Ectodermal cell (in vitro differentiated cells): ENCODE results near the gene NSF.
"Not testable (repeated sequence)": the region's sequence is repeated elsewhere in the genome, so short reads cannot be mapped to it uniquely, and the experiment has no call there.

Source experiments
- H3K27ac ChIP-seq: 2 replicates; pipeline ENCODE4 v1.7.0; 2013; ENCODE audit warnings: mild to moderate bottlenecking, low read depth, low read length; ENCODE audit not compliant: insufficient read depth, poor library complexity, severe bottlenecking
- H3K27me3 ChIP-seq: 2 replicates; pipeline ENCODE4 v1.7.0; 2013; ENCODE audit warnings: mild to moderate bottlenecking, low read length; ENCODE audit not compliant: insufficient read depth, control insufficient read depth, poor library complexity, severe bottlenecking
- H3K36me3 ChIP-seq: one replicate; pipeline ENCODE4 v1.7.0; 2013; ENCODE audit warnings: low read length; ENCODE audit not compliant: control insufficient read depth, insufficient read depth
- H3K4me1 ChIP-seq: one replicate; pipeline ENCODE4 v1.7.0; 2013; ENCODE audit warnings: low read length; ENCODE audit not compliant: control insufficient read depth, insufficient read depth
- H3K4me3 ChIP-seq: 2 replicates; pipeline ENCODE4 v1.7.0; 2013; ENCODE audit warnings: low read depth, low read length, control low read depth; ENCODE audit not compliant: insufficient read depth
- H3K9me3 ChIP-seq: 2 replicates; pipeline ENCODE4 v1.7.0; 2013; ENCODE audit warnings: mild to moderate bottlenecking, low read length, moderate library complexity; ENCODE audit not compliant: control insufficient read depth
- WGBS, 2 experiments: methylation state at CpG; one replicate each; pipeline ENCODE4 v1.1.7; 2013; ENCODE audit warnings: missing lambda C conversion rate in 2 of 2; 5-methylcytosine and 5-hydroxymethylcytosine counted together

Gene NSF

DNA sequence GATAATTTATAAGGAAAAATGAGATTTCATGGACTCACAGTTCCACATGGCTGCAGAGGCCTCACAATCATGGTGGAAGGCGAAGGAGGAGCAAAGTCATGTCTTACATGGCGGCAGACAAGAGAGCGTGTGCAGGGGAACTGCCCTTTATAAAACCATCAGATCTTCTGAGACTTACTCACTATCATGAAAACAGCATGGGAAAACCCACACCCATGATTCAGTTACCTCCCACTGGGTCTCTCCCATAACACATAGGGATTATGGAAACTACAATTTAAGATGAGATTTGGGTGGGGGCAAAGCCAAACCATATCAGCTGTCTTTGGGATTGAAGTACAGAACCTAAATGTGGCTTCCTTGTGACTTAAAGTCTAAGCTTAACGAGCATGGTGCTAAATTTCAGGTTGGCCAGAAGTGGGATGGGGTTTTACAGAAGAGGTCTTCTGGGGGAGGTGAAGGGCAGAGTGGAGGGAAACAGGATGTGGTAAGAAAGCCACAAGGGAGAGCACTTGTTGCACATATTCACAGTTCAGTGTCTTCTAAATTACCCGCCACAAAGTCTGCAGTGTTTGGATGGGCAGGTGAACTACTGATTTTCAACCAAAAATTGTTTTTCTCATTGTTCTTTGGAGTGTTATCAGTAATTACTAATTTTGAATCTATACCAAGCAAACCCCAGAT is 38.4 kb downstream of the NSF start:
- H3K27me3 ChIP-seq, H3K4me3 ChIP-seq, H3K36me3 ChIP-seq, H3K9me3 ChIP-seq, H3K4me1 ChIP-seq, H3K27ac ChIP-seq: not testable (repeated sequence)
- WGBS, 2 experiments = no CpG with 5 or more reads among the region's 5 CpGs

DNA sequence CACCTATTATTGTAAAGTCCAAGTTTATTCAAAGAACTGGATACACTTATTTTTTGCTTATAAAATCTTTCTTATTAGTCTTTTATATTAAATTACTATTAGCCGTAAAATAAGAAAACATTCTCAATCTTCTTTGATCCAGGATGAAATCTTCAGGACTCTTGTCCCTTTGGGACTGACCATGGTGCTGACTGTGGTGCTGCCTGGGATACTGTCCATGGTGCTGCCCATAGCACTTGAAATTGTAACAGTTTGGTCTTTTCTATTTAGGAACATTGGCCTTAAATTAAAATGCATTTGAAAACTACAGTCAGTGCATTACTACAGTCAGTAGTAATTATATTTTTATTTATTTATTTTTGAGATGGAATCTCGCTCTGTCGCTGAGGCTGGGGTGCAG is 41.7 kb downstream of the NSF start:
- not testable (repeated sequence) for H3K27ac ChIP-seq, H3K4me3 ChIP-seq, H3K4me1 ChIP-seq, H3K9me3 ChIP-seq, H3K36me3 ChIP-seq, H3K27me3 ChIP-seq
- no CpG with 5 or more reads among the region's 3 CpGs for WGBS, 2 experiments

DNA sequence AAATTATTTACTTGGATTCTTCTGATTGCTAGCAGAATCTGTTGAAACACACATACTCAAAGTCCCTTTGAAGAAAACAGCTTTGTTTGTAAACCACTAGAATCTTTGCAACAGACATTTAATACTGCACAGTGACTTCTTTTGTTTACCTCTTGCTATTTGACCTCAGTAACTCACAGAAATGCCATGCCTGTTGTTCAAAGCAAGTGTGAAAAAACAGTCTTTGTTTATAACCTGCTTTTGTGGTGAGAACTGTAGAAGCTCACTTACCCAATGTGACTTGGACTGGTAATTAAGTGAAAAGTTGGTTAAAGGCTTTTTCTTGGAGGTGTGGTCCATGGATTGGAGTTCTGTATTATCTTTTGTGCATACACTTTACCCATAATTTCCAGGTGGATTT is 44.4 kb downstream of the NSF start:
- H3K36me3 ChIP-seq, H3K4me3 ChIP-seq, H3K27me3 ChIP-seq, H3K4me1 ChIP-seq, H3K9me3 ChIP-seq, H3K27ac ChIP-seq: not testable (repeated sequence)

DNA sequence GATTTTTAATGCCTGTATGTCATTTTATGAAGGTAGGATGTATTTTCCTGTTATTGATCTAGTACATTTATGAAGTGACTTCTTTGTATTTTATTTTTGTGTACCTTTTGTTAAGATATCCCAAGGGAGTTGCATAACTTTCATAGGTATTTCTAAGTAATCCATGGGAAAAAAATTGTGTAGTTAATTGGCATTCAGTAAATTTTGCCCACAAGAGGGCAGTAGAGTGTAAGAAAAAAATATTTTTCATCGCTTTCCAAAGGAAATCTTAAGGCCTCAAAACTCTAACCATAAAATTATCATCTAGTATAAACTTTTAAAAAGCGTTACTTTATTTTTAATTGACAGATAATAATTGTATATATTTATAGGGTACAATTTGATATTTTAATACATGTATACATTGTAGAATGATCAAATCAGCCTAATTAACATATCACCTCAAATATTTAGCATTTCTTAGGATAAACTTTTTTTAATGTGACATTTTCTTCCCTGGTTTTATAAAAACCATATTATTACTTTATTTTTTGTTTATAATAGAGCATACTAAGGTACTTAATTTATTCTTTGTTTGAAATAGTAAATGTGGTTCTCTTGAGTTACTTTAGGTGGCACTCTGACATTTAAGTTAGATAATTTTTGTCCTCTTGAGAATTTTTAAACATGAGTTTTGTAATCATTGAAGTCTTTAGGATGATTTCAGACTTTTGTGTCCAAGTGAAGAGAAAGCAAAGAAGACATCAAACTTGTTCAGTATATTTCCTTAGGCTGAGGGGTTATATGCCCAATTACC is 51.6 kb downstream of the NSF start:
- no CpG with 5 or more reads among the region's 2 CpGs for WGBS, 2 experiments
- H3K9me3 ChIP-seq = not testable (repeated sequence)

DNA sequence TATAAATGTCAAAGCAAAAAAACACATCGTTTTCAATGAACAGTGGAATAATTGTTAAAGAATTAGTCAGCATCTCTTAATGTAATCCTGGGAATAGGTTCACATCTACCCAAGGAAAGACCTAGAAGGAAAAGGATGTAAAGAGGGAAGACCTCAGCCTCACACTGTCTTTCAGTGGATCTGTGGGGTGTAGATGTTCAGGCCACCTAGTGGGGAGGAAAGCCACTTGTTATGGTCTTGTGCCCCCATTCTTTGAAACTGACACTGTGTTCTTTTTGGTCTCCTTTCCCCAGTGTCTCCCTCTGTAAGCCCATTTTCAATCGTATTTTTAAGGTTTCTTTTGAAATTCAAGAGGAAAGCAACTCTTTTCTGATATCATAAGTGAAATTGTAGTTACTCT is 56.8 kb downstream of the NSF start:
- H3K9me3 ChIP-seq, H3K4me3 ChIP-seq, H3K36me3 ChIP-seq, H3K27ac ChIP-seq, H3K27me3 ChIP-seq, H3K4me1 ChIP-seq: not testable (repeated sequence)
- WGBS, 2 experiments = no CpG with 5 or more reads among the region's 2 CpGs

More for the DNA sequence above, 51.6 kb downstream of the NSF start:
- H3K27ac ChIP-seq, H3K27me3 ChIP-seq, H3K4me3 ChIP-seq, H3K36me3 ChIP-seq, H3K4me1 ChIP-seq: not testable (repeated sequence)

DNA sequence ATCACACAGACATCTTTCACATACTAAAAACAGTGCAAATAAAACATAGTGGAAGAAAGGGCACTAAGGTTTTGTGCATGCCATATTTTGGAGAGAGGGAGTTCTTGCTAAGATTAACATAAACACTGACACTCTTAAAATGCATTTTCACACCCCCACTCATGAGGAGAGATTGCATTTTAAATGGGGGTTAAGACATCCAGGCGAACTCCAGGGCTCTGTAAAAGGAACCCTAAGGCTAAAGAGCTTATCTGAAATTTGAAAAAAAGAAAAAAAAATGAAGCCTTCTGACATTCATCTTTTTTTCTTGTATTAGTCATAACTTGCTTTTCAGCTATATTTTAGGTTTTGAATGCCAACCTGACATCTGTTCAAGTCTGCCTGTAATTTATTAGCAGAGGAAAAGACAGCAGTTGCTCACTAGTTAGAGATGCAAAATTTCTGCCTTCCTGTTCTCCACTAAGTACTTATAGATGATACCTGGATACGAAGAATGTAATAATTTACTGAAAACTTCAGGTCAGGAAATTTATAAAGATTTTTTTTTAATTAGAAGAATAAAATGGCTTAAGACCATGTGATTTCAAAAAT is 57.3 kb downstream of the NSF start:
- H3K27ac ChIP-seq, H3K9me3 ChIP-seq, H3K27me3 ChIP-seq, H3K4me3 ChIP-seq, H3K36me3 ChIP-seq, H3K4me1 ChIP-seq: not testable (repeated sequence)
- WGBS, 2 experiments = no CpG with 5 or more reads among the region's 2 CpGs

DNA sequence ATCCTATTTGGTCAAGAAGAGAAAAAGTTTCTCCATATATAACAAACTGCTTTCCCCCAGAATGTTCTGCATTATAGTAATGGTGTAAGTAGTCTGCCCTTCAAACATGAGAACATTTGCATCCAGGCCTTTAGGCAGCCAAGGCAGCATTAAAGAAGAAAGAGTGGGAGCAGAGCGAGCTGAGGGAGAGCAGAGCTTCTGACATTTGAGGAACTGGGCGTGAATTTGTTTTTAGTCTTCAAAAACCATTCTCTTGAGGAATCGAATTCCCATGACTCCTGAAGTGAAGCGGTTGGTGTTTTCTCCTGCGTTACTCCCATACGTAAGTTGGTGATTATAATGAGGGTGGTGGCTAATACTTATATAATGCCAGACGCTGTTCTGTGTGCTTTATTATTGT is 58.8 kb downstream of the NSF start:
- WGBS, 2 experiments = 88 to 100% methylated on average over 1 of the region's 7 CpGs
- not testable (repeated sequence) for H3K4me3 ChIP-seq

DNA sequence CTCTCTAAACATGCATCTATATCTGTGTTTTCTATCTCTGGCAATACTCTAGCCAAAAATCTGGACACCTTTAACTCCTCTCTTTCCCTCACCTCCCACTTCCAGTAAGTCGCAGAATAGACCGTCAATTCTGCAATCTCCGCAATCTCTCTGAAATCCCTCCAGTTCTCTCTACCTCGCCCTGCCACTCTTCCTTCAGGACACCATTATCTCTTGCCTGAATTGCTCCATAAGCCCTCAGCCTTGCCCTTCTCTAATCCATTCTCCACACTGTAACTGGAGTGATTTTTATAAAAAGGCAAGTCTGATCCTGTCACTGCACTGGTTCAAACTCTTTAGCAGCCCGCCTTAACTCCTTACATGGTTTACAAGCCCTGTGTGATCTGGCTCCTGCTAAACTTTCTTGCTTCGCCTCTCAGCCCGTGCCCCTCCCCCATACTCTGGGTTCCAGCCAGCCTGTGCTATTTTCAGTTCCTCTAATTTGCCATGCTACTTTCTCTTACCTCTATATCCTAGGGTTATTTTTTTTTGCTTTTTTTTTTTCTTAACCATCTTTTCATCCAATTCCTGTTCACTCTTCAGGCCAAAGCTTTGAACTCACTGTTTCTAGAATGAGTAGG is 61.7 kb downstream of the NSF start:
- H3K4me3 ChIP-seq, H3K27me3 ChIP-seq, H3K4me1 ChIP-seq, H3K27ac ChIP-seq, H3K36me3 ChIP-seq, H3K9me3 ChIP-seq: not testable (repeated sequence)
- no CpG with 5 or more reads among the region's 7 CpGs for WGBS, 2 experiments

More for the DNA sequence above, 58.8 kb downstream of the NSF start:
- not testable (repeated sequence) for H3K27me3 ChIP-seq, H3K36me3 ChIP-seq, H3K9me3 ChIP-seq, H3K27ac ChIP-seq, H3K4me1 ChIP-seq

DNA sequence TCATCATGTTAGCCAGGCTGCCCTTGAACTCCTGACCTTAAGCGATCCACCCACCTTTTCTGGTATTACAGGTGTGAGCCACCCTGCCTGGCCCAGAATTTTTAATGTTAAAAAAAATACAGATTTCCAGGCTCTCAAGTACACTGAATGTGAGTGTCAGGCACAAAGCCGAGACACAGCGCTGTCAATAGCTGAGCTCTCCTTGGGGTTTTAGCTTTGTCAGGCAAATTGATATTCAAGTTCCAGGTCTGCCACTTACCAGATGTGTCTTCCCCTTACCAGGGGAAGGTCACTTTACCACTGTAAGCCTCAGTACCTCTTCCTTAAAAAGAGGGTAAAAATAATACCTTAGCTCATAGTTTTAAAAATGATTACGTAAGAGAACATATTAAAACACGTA is 67.8 kb downstream of the NSF start:
- H3K9me3 ChIP-seq, H3K36me3 ChIP-seq, H3K27me3 ChIP-seq, H3K4me1 ChIP-seq, H3K4me3 ChIP-seq, H3K27ac ChIP-seq: not testable (repeated sequence)
- whole genome bisulfite sequencing, 2 experiments = no CpG with 5 or more reads among the region's 5 CpGs

DNA sequence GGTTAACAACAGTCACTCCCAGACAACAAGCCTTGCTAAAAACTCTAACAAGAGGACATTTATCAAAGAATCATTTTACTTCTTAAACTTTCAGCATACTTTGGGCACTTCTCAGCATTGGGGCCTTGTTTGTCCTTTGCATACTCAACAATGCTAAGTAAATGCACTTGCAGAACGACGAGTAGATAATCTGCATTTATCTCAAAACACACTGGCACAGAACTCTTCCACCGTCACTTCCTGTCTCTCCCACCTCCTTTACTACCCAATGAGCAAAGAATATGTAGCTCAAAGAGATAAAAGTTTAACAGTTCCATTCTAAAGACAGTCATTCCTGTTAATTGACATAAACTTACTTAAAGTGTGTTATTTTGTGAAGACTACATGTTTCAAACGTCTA is 69.2 kb downstream of the NSF start:
- H3K4me3 ChIP-seq, H3K4me1 ChIP-seq, H3K36me3 ChIP-seq, H3K27ac ChIP-seq, H3K27me3 ChIP-seq, H3K9me3 ChIP-seq: not testable (repeated sequence)
- WGBS, 2 experiments = no CpG with 5 or more reads among the region's 4 CpGs
